B cell (primary cell): ENCODE data around the gene VANGL1. TPM values are rescaled to one million over a fixed set of nuclear protein-coding genes. Genes with fewer than 3 reads are reported as not detected.

Experiments
- ATAC-seq: fragments of 200-7000 bp; cut with Tn5 transposase; one replicate; pipeline ENCODE4 v1.10.0; 2021; ENCODE audit warnings: low read depth, mild to moderate bottlenecking, moderate number of reproducible peaks, moderate library complexity
- CTCF ChIA-PET: fragments of 350-600 bp; sonication (Branson Sonifier 250); formaldehyde crosslinking; loops from one replicate; lab custom pipeline; 2021; ENCODE audit warnings: antibody characterized with exemption, inconsistent platforms; lab: Charles Lee
- POLR2A ChIA-PET: fragments of 350-600 bp; sonication (Branson Sonifier 250); formaldehyde crosslinking; loops from one replicate; lab custom pipeline; 2021; ENCODE audit warnings: antibody characterized with exemption; lab: Charles Lee
- DNase-seq: peaks from one replicate; pipeline ENCODE4 v3.0.0; 2013
- H2AFZ ChIP-seq: 2 replicates; pipeline ENCODE4 v1.6.1; 2012; ENCODE audit warnings: mild to moderate bottlenecking, low read depth, low read length; ENCODE audit not compliant: insufficient read depth, poor library complexity, severe bottlenecking
- H3K27ac ChIP-seq, 2 donors: 1 replicate in 1 of 2; 2 replicates in 1 of 2; pipeline ENCODE4 v1.5.1; 2012 to 2013; ENCODE audit warnings: low read length in 2 of 2, mild to moderate bottlenecking in 2 of 2, moderate library complexity in 1 of 2
- H3K27me3 ChIP-seq, 4 experiments: fragments of 200-600 bp in 1 of 4; sonication (generic) in 1 of 4; replicated peaks in 1 of 4; 1 replicate in 2 of 4; 2 replicates in 2 of 4; pipeline versions ENCODE4 v1.6.1 to v1.7.0; 2013 to 2016; ENCODE audit warnings: low read length in 3 of 4, mild to moderate bottlenecking in 2 of 4, mixed read lengths in 1 of 4, moderate library complexity in 1 of 4; ENCODE audit not compliant: insufficient read depth in 4 of 4, control insufficient read depth in 3 of 4; ENCODE audit errors: control extremely low read depth in 1 of 4
- H3K36me3 ChIP-seq, 2 experiments: replicated peaks in 1 of 2; 1 replicate in 1 of 2; 2 replicates in 1 of 2; pipeline versions ENCODE4 v1.6.1 to v1.7.1; 2013; ENCODE audit warnings: low read length in 1 of 2; ENCODE audit not compliant: insufficient read depth in 2 of 2, control insufficient read depth in 1 of 2; ENCODE audit errors: control extremely low read depth in 1 of 2, extremely low read depth in 1 of 2
- H3K4me1 ChIP-seq, 2 donors: fragments of 200-600 bp in 1 of 2; sonication (generic) in 1 of 2; 1 replicate in 1 of 2; 2 replicates in 1 of 2; pipeline versions ENCODE4 v1.5.1 to v1.6.1; 2013 to 2017; ENCODE audit warnings: low read length in 2 of 2; ENCODE audit not compliant: control insufficient read depth in 2 of 2, insufficient read depth in 2 of 2
- H3K4me2 ChIP-seq: replicated peaks from 2 replicates; pipeline ENCODE3; 2012; ENCODE audit warnings: mild to moderate bottlenecking, low read depth, low read length; ENCODE audit not compliant: poor library complexity, severe bottlenecking
- H3K4me3 ChIP-seq, 5 experiments: fragments of 200-600 bp in 1 of 5; sonication (generic) in 1 of 5; 1 replicate in 3 of 5; 2 replicates in 2 of 5; pipeline versions ENCODE4 v1.5.1 to v1.7.0; 2011 to 2016; ENCODE audit warnings: low read length in 4 of 5, mild to moderate bottlenecking in 4 of 5, low read depth in 2 of 5, control low read depth in 1 of 5, moderate library complexity in 1 of 5; ENCODE audit not compliant: insufficient read depth in 1 of 5; ENCODE audit errors: control extremely low read depth in 1 of 5, extremely low read depth in 1 of 5
- H3K79me2 ChIP-seq: fragments of 200-600 bp; sonication (generic); one replicate; pipeline ENCODE4 v1.6.0; 2016; ENCODE audit warnings: low read length; ENCODE audit not compliant: control insufficient read depth, insufficient read depth
- H3K9ac ChIP-seq: fragments of 200-600 bp; sonication (generic); 2 replicates; pipeline ENCODE4 v1.6.1; 2017; ENCODE audit warnings: mild to moderate bottlenecking, low read length, moderate library complexity
- H3K9me3 ChIP-seq, 3 donors: one replicate each; pipeline versions ENCODE4 v1.6.1 to v1.7.1; 2013; ENCODE audit warnings: low read length in 2 of 3; ENCODE audit not compliant: control insufficient read depth in 2 of 3, insufficient read depth in 1 of 3; ENCODE audit errors: control extremely low read depth in 1 of 3
- H4K20me1 ChIP-seq: 2 replicates; pipeline ENCODE4 v1.6.0; 2012; ENCODE audit warnings: mild to moderate bottlenecking, low read length; ENCODE audit not compliant: insufficient read depth, control insufficient read depth, poor library complexity, severe bottlenecking
- H3K27ac Mint-ChIP-seq: one replicate; pipeline ENCODE4 v1.8.0; 2021; ENCODE audit warnings: mixed read lengths
- H3K27me3 Mint-ChIP-seq: one replicate; pipeline ENCODE4 v1.8.0; 2021; ENCODE audit warnings: mixed read lengths
- H3K4me1 Mint-ChIP-seq: one replicate; pipeline ENCODE4 v1.8.0; 2021; ENCODE audit warnings: mixed read lengths
- H3K4me3 Mint-ChIP-seq: one replicate; pipeline ENCODE4 v1.8.0; 2021; ENCODE audit warnings: mixed read lengths
- H3K9me3 Mint-ChIP-seq: one replicate; pipeline ENCODE4 v1.8.0; 2022; ENCODE audit warnings: mixed read lengths; ENCODE audit not compliant: insufficient read depth
- EZH2 ChIP-seq: IDR thresholded peaks from 2 replicates; pipeline ENCODE4 v1.6.1; 2012; ENCODE audit warnings: borderline replicate concordance, low read depth, mild to moderate bottlenecking, moderate library complexity, low read length; ENCODE audit not compliant: insufficient read depth, poor library complexity, severe bottlenecking
- WGBS: methylation state at CpG from one replicate; pipeline ENCODE4 v1.1.5; 2013; ENCODE audit warnings: missing lambda C conversion rate; ENCODE audit not compliant: insufficient coverage; 5-methylcytosine and 5-hydroxymethylcytosine counted together
- intact Hi-C: fragments of 100-400 bp; cut with micrococcal nuclease; formaldehyde crosslinking; loops from one replicate; pipeline ENCODE4 v1.10.0; 2022
- polyA plus RNA-seq: library from polyadenylated mRNA; depleted of rRNA; stranded (reverse); fragments of >200 nt; gene quantifications from 2 replicates; pipeline ENCODE4 v1.2.3, GENCODE V29; 2012
- total RNA-seq, 2 donors: library from RNA; stranded (reverse); fragments of 120-200 nt in 1 of 2; gene quantifications; 1 replicate in 1 of 2; 2 replicates in 1 of 2; pipeline versions ENCODE4 v1.2.3 to v1.2.4, GENCODE V29; 2013 to 2022
- TF ChIP-seq, protein P1 (sequence below): fragments of 200-600 bp; IDR thresholded peaks from one replicate; pipeline ENCODE4 v1.8.0; 2022; ENCODE audit warnings: antibody characterized with exemption, mild to moderate bottlenecking

Gene VANGL1
- total and polyA plus RNA-seq, 2 donors (not counting 1 experiment from before 2014, with no cell fraction given): 0.21 to 0.30 TPM

DNA sequence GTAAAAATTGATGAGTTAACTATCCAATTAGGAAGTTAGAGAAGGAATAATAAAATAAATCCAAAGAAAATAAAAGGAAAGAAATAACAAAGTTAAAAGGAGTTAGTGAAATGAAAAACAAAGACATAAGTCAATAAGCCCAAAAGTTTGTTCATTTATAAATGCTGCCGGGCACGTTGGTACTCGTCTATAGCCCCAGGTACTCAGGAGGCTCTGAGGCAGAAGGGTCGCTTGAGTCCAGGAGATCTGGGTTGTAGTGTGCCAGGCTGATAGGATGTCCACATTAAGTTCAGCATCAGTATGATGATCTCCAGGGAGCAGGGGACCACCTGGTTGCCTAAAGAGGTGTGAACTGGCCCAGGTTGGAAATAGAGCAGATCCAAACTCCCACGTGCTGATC, 35.5 kb upstream of the VANGL1 start:
- Mint-ChIP-seq H3K4me3 (no peak overlapping the region), H3K9me3 (no peaks in the 10 kb centered on the region), H3K27ac (no peak overlapping the region), H3K4me1 (no peaks in the 10 kb centered on the region), H3K27me3 (no peaks in the 10 kb centered on the region)
- Histone ChIP-seq H3K4me2 (no peak overlapping the region), H3K4me3 (no peak overlapping the region), H4K20me1 (no peaks in the 10 kb centered on the region), H3K4me1 (no peaks in the 10 kb centered on the region), H3K27ac (no peak overlapping the region), H3K9ac (no peak overlapping the region), H3K27me3 (no peaks in the 10 kb centered on the region), H3K79me2 (no peaks in the 10 kb centered on the region), H2AFZ (no peak overlapping the region), H3K9me3 (peaks cover 0 to 4% (median 0%) of the 10 kb centered on the region in 3 donors), H3K36me3 (no peaks in the 10 kb centered on the region)
- no peak for ATAC-seq
- POLR2A ChIA-PET: no interaction called here
- TF ChIP-seq EZH2: no peak
- TF ChIP-seq, protein P1, sequence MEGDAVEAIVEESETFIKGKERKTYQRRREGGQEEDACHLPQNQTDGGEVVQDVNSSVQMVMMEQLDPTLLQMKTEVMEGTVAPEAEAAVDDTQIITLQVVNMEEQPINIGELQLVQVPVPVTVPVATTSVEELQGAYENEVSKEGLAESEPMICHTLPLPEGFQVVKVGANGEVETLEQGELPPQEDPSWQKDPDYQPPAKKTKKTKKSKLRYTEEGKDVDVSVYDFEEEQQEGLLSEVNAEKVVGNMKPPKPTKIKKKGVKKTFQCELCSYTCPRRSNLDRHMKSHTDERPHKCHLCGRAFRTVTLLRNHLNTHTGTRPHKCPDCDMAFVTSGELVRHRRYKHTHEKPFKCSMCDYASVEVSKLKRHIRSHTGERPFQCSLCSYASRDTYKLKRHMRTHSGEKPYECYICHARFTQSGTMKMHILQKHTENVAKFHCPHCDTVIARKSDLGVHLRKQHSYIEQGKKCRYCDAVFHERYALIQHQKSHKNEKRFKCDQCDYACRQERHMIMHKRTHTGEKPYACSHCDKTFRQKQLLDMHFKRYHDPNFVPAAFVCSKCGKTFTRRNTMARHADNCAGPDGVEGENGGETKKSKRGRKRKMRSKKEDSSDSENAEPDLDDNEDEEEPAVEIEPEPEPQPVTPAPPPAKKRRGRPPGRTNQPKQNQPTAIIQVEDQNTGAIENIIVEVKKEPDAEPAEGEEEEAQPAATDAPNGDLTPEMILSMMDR: no peak
- intact Hi-C loops: no loop called here
- no peak for DNase-seq
- CTCF ChIA-PET: no interaction called here
- WGBS: 95% methylated on average over 4 of the region's 5 CpGs

DNA sequence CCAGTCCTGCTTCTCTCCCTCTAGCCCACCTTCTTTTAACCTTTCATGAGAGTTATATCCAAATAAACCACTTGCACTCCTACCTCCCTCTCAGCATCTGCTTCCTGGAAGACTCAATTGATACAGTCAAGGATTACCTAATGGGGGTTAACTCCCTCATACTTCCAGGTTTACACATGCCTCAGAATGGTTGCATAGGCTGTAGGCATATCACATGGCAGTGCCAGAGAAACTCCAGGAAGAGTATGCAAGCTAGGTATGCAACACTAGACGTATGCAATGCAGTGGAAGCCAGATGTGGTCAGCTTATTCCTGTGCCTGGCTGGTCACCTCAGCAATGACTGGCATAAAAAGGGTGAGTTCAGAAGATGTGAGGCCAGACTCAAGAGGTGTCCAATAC, 32.7 kb upstream of the VANGL1 start:
- ChIA-PET CTCF (no interaction called here), POLR2A (no interaction called here)
- H3K4me1 Mint-ChIP-seq: no peaks in the 10 kb centered on the region
- ATAC-seq (no peak), DNase-seq (no peak)
- H3K27me3 Mint-ChIP-seq: peaks cover 10% of the 10 kb centered on the region
- H3K9me3 Mint-ChIP-seq: no peaks in the 10 kb centered on the region
- no CpG with 5 or more reads among the region's 1 CpG for WGBS
- Histone ChIP-seq H3K9me3 (peaks cover 0 to 4% (median 0%) of the 10 kb centered on the region in 3 donors), H3K79me2 (no peaks in the 10 kb centered on the region), H3K27me3 (no peaks in the 10 kb centered on the region), H3K27ac (no peak overlapping the region), H3K4me1 (no peaks in the 10 kb centered on the region), H2AFZ (no peak overlapping the region), H3K9ac (no peak overlapping the region), H3K4me3 (no peak overlapping the region), H3K4me2 (no peak overlapping the region), H4K20me1 (no peaks in the 10 kb centered on the region), H3K36me3 (no peaks in the 10 kb centered on the region)
- TF ChIP-seq EZH2: no peak
- TF ChIP-seq, protein P1: no peak
- no peak overlapping the region for H3K4me3 Mint-ChIP-seq
- intact Hi-C loops: no loop called here
- H3K27ac Mint-ChIP-seq: no peak overlapping the region
